Kidney epithelial cell (primary cell): ENCODE data around the gene ZC3H12A. TPM values are rescaled to one million over a fixed set of nuclear protein-coding genes. Genes with fewer than 3 reads are reported as not detected.

Experiments used
- DNase-seq: peaks from one replicate; pipeline ENCODE4 v3.0.0-alpha.2; 2010; ENCODE audit warnings: low read depth
- H3K27me3 ChIP-seq: 2 replicates; pipeline ENCODE4 v1.6.0; 2011; ENCODE audit warnings: low read length; ENCODE audit not compliant: control insufficient read depth, insufficient read depth
- H3K36me3 ChIP-seq: 2 replicates; pipeline ENCODE4 v1.5.1; 2011; ENCODE audit warnings: low read length; ENCODE audit not compliant: control insufficient read depth, insufficient read depth
- H3K4me3 ChIP-seq: 2 replicates; pipeline ENCODE4 v1.5.1; 2011; ENCODE audit warnings: low read depth, mild to moderate bottlenecking, control low read depth, low read length
- total RNA-seq: library from RNA; depleted of rRNA; stranded (reverse); fragments of >200 nt; gene quantifications from 2 replicates; pipeline ENCODE4 v1.2.3, GENCODE V29; 2015
- TF ChIP-seq, protein P1 (sequence below): IDR thresholded peaks from 2 replicates; pipeline ENCODE4 v1.5.1; 2011; ENCODE audit warnings: mild to moderate bottlenecking, moderate library complexity, low read length, control low read depth, inconsistent platforms; ENCODE audit not compliant: insufficient read depth, poor library complexity, severe bottlenecking

Gene ZC3H12A
- total RNA-seq, 1 donor from 2014 or later: 34.2 TPM

DNA sequence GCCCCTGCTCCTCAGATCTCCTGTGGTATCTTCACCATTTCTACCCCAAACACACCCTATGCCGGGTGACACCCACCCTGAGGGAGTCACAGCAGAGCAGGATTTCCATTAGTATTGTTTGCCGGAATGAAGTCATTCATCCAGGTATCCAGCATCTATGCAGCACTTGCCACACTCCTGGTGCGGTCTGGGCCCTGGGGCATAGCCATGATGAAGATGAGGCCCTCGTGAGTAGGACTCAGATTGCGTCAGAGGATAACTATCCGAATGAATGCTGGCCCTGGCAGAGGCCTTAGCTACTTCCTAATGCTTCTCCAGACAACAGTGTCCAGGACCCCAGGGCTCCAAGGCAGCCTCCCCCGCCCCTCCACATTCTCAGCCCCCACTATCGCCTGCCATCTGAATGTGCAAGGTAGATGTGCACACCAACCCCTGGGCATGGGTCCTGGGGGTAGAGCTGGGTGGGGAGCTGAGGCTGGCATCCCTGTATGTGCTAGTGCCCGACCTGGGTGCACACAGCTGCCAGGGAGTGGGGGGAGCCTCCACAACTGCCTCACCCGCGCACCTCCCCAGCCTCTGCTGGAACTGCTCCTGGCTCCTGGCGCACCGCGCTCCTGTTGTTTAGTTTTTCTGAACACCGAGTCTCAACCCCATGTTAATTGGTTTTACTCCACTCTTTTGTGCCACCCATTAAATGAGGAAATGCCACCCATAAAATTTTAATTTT is 25.5 kb upstream of the ZC3H12A start:
- TF ChIP-seq, protein P1, sequence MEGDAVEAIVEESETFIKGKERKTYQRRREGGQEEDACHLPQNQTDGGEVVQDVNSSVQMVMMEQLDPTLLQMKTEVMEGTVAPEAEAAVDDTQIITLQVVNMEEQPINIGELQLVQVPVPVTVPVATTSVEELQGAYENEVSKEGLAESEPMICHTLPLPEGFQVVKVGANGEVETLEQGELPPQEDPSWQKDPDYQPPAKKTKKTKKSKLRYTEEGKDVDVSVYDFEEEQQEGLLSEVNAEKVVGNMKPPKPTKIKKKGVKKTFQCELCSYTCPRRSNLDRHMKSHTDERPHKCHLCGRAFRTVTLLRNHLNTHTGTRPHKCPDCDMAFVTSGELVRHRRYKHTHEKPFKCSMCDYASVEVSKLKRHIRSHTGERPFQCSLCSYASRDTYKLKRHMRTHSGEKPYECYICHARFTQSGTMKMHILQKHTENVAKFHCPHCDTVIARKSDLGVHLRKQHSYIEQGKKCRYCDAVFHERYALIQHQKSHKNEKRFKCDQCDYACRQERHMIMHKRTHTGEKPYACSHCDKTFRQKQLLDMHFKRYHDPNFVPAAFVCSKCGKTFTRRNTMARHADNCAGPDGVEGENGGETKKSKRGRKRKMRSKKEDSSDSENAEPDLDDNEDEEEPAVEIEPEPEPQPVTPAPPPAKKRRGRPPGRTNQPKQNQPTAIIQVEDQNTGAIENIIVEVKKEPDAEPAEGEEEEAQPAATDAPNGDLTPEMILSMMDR: no peak
- H3K4me3 ChIP-seq: no peak overlapping the region
- no peak for DNase-seq
- no peaks in the 10 kb centered on the region for H3K36me3 ChIP-seq
- peaks cover 5% of the 10 kb centered on the region for H3K27me3 ChIP-seq

DNA sequence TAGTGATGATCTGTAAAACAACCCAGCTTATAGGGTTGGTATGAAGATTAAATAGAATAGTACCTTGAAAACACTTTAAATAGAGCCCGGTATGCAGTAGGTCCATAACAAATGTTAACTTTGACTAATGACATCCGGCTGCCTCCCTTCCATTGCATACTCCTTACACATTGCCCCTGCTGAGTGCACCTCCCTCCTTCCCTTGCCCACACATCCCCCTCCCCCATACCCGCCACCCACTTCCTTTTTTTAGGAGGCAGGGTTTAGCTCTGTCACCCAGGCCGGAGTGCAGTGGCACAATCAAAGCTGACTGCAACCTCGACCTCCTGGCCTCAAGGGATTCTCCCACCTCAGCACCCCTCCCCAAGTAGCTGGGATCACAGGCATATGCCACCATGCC is 24.4 kb upstream of the ZC3H12A start:
- Histone ChIP-seq H3K27me3 (peaks cover 5% of the 10 kb centered on the region), H3K4me3 (no peak overlapping the region), H3K36me3 (no peaks in the 10 kb centered on the region)
- TF ChIP-seq, protein P1: no peak
- DNase-seq: no peak

DNA sequence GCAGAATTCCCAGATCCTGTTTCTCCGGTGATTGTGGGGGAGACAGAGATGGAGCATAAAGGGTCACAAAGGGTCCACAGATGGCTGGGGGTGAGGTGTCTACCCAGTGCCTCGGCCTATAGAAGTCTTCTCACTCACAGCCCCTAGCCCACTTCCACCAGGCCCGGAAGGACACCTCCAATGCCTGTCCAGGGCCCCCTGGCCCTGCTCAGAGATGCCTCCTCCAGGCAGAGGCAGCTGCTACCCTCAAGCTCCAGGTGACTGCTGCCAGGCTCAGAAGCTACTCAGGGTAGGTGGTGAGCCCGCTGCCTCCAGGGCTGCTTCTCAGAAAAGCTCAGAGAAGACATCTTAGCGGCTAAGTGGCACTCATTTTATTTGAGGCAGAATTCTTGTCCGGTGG is 22.0 kb upstream of the ZC3H12A start:
- no peak for DNase-seq
- Histone ChIP-seq H3K4me3 (no peak overlapping the region), H3K27me3 (peaks cover 2% of the 10 kb centered on the region), H3K36me3 (no peaks in the 10 kb centered on the region)
- TF ChIP-seq, protein P1: no peak

GRCh38 chr1:37453647-37454046 is 20.7 kb upstream of the ZC3H12A start:
- TF ChIP-seq, protein P1: no peak
- Histone ChIP-seq H3K4me3 (no peak overlapping the region), H3K36me3 (no peaks in the 10 kb centered on the region), H3K27me3 (peaks cover 2% of the 10 kb centered on the region)
- DNase-seq: no peak

DNA sequence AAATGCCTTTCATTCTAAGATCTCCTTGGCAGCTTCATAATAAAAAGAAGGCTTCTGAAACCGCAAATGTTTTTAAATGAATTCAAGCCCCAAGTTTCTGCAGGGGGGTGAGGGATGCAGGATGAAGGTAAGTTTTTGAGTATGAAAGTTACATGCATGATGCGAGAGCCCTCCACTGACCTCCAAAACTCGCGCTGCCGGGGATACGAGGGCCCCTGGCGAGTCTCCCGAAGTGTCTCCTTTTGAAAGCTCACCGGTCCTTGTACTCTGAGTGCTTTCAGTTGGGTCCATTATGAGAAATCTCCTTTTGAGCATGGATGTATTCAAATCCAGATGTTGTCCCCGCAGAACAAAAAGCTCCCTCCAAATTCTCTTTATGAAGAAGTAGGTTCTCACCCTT is 18.9 kb upstream of the ZC3H12A start:
- TF ChIP-seq, protein P1: no peak
- Histone ChIP-seq H3K36me3 (no peaks in the 10 kb centered on the region), H3K27me3 (no peaks in the 10 kb centered on the region), H3K4me3 (no peak overlapping the region)
- DNase-seq: no peak

DNA sequence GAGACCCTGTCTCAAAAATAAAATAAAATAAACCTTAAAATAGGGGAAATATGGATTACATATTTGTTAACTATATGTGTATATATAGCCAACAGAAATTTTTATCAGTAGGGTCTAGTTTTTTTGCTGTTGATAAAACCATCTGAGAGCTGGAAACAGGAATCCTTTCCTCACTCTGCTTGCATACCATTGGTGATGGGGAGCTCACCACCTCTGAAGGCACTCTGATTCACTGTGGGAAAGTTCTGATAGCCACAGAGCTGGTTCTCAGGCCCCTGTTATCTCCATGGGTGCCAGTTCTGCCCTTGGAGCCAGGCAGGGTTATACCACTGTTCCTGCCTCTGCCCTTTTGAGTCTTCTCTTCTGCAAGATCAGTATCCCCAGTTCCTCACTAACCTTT is 17.8 kb upstream of the ZC3H12A start:
- TF ChIP-seq, protein P1: no peak
- DNase-seq: no peak
- Histone ChIP-seq H3K36me3 (no peaks in the 10 kb centered on the region), H3K4me3 (no peak overlapping the region), H3K27me3 (no peaks in the 10 kb centered on the region)
